Measurements from ENCODE around the gene STK10. TPM values are rescaled to one million over a fixed set of nuclear protein-coding genes. Genes with fewer than 3 reads are reported as not detected.

Gene STK10
- total and polyA plus RNA-seq, 4 donors = 2.8 to 21.7 (median 7.7) TPM

- DNase-seq (ENCODE audit: low spot score) = no peak
- H3K9ac ChIP-seq (ENCODE audit: low read depth in 1 of 2, low read length in 2 of 2) = no peak overlapping the region
- H3K36me3 ChIP-seq (ENCODE audit: control insufficient read depth in 4 of 4, insufficient read depth in 3 of 4, low read depth in 1 of 4, low read length in 3 of 4) = peaks cover 0 to 1% (median 0%) of the 10 kb centered on the region in 4 donors
- TF ChIP-seq ATF3 (IDR thresholded peaks at IDR 0.05) = no peak
- no peaks in the 10 kb centered on the region for H3K9me3 ChIP-seq (ENCODE audit: control insufficient read depth in 4 of 4, low read length in 3 of 4)
- no peak overlapping the region for H3K27ac ChIP-seq (ENCODE audit: low read depth in 1 of 2, low read length in 2 of 2)
- no peaks in the 10 kb centered on the region for H3K4me1 ChIP-seq (ENCODE audit: control insufficient read depth in 4 of 4, insufficient read depth in 4 of 4, low read length in 3 of 4)
- 94% methylated on average over 2 of the region's 2 CpGs for WGBS
- no peaks in the 10 kb centered on the region for H3K27me3 ChIP-seq (ENCODE audit: control insufficient read depth in 4 of 4, insufficient read depth in 4 of 4, low read length in 3 of 4)
- no peak overlapping the region for H3K4me3 ChIP-seq (ENCODE audit: low read depth in 1 of 3, low read length in 3 of 3)
Measured at GRCh38 chr5:172219296-172219695, 31.3 kb upstream of the STK10 start.

GRCh38 chr5:172216345-172216744, 28.3 kb upstream of the STK10 start:
- WGBS = 99% methylated on average over 3 of the region's 3 CpGs
- Histone ChIP-seq H3K4me1 (ENCODE audit: control insufficient read depth in 4 of 4, insufficient read depth in 4 of 4, low read length in 3 of 4) (no peaks in the 10 kb centered on the region), H3K9ac (ENCODE audit: low read depth in 1 of 2, low read length in 2 of 2) (no peak overlapping the region), H3K36me3 (ENCODE audit: control insufficient read depth in 4 of 4, insufficient read depth in 3 of 4, low read depth in 1 of 4, low read length in 3 of 4) (peaks cover 3 to 7% (median 4%) of the 10 kb centered on the region in 4 donors), H3K27me3 (ENCODE audit: control insufficient read depth in 4 of 4, insufficient read depth in 4 of 4, low read length in 3 of 4) (no peaks in the 10 kb centered on the region), H3K27ac (ENCODE audit: low read depth in 1 of 2, low read length in 2 of 2) (no peak overlapping the region), H3K9me3 (ENCODE audit: control insufficient read depth in 4 of 4, low read length in 3 of 4) (no peaks in the 10 kb centered on the region), H3K4me3 (ENCODE audit: low read depth in 1 of 3, low read length in 3 of 3) (no peak overlapping the region)
- TF ChIP-seq REST (IDR thresholded peaks at IDR 0.05) = no peak
- TF ChIP-seq EGR1 (IDR thresholded peaks at IDR 0.05; ENCODE audit: low read depth in 2 of 2) = no peak
- no peak for TF ChIP-seq GABPA (IDR thresholded peaks at IDR 0.05 in 1 of 2, conservative IDR thresholded peaks at IDR 0.05 in 1 of 2)
- no peak for TF ChIP-seq YY1 (IDR thresholded peaks at IDR 0.05)
- no peak for TF ChIP-seq ATF3 (IDR thresholded peaks at IDR 0.05)
- TF ChIP-seq FOXA1 (IDR thresholded peaks at IDR 0.05) = no peak
- no peak for TF ChIP-seq RAD21 (IDR thresholded peaks at IDR 0.05)
- TF ChIP-seq SP1 (IDR thresholded peaks at IDR 0.05) = no peak
- TF ChIP-seq TAF1 (conservative IDR thresholded peaks at IDR 0.05) = no peak
- TF ChIP-seq JUND (IDR thresholded peaks at IDR 0.05) = no peak
- no peak for TF ChIP-seq HNF4G (IDR thresholded peaks at IDR 0.05)
- no peak for TF ChIP-seq ZBTB33 (IDR thresholded peaks at IDR 0.05)
- no peak for TF ChIP-seq CTCF (IDR thresholded peaks at IDR 0.05; ENCODE audit: low read depth, low read length, missing input control)
- DNase-seq (ENCODE audit: low spot score) = no peak
